MM.1S (cell line): ENCODE data around the gene CACNA1I.

ENCODE experiments used
- DNase-seq: peaks from one replicate; pipeline ENCODE4 v3.0.0-alpha.2; 2015
- H2AFZ ChIP-seq: fragments of 300-600 bp; sonication (generic); 2 replicates; pipeline ENCODE4 v1.6.0; 2016; ENCODE audit warnings: antibody characterized with exemption, low read length
- H3F3A ChIP-seq: fragments of 300-600 bp; sonication (generic); 2 replicates; pipeline ENCODE4 v1.6.1; 2016; ENCODE audit warnings: mild to moderate bottlenecking, antibody characterized with exemption, low read length, moderate library complexity, mixed read lengths; ENCODE audit not compliant: insufficient read depth
- H3K27ac ChIP-seq: fragments of 300-600 bp; sonication (generic); 2 replicates; pipeline ENCODE4 v1.5.1; 2016; ENCODE audit warnings: mild to moderate bottlenecking, low read length
- H3K27me3 ChIP-seq: fragments of 300-600 bp; sonication (generic); replicated peaks from 2 replicates; pipeline ENCODE4 v1.6.0; 2016; ENCODE audit warnings: low read length; ENCODE audit not compliant: insufficient read depth
- H3K36me3 ChIP-seq: fragments of 300-600 bp; sonication (generic); replicated peaks from 2 replicates; pipeline ENCODE4 v1.6.1; 2016; ENCODE audit warnings: mild to moderate bottlenecking, low read length, mixed read lengths; ENCODE audit not compliant: insufficient read depth
- H3K4me1 ChIP-seq: fragments of 300-600 bp; sonication (generic); 2 replicates; pipeline ENCODE4 v1.6.1; 2016; ENCODE audit warnings: low read length, mixed read lengths
- H3K4me2 ChIP-seq: fragments of 300-600 bp; sonication (generic); 2 replicates; pipeline ENCODE4 v1.6.0; 2016; ENCODE audit warnings: low read depth, low read length
- H3K4me3 ChIP-seq: fragments of 300-600 bp; sonication (generic); 2 replicates; pipeline ENCODE4 v1.5.1; 2016; ENCODE audit warnings: low read length, mixed read lengths
- H3K79me2 ChIP-seq: fragments of 300-600 bp; sonication (generic); 2 replicates; pipeline ENCODE4 v1.6.1; 2016; ENCODE audit warnings: mixed run types, low read length, mixed read lengths
- H3K9ac ChIP-seq: fragments of 300-600 bp; sonication (generic); 2 replicates; pipeline ENCODE4 v1.6.1; 2016; ENCODE audit warnings: low read length, mixed read lengths
- H3K9me2 ChIP-seq: fragments of 300-600 bp; sonication (generic); replicated peaks from 2 replicates; pipeline ENCODE4 v1.6.1; 2016; ENCODE audit warnings: mild to moderate bottlenecking, low read length, mixed read lengths; ENCODE audit not compliant: insufficient read depth
- H3K9me3 ChIP-seq: fragments of 300-600 bp; sonication (generic); replicated peaks from 2 replicates; pipeline ENCODE4 v1.6.1; 2016; ENCODE audit warnings: mild to moderate bottlenecking, low read length, mixed read lengths; ENCODE audit not compliant: insufficient read depth
- H4K20me1 ChIP-seq: fragments of 300-600 bp; sonication (generic); 2 replicates; pipeline ENCODE4 v1.6.1; 2016; ENCODE audit warnings: mild to moderate bottlenecking, low read length, moderate library complexity, mixed read lengths; ENCODE audit not compliant: insufficient read depth
- EZH2 ChIP-seq: fragments of 300-600 bp; sonication (generic); optimal IDR thresholded peaks from 2 replicates; pipeline ENCODE3; 2017; ENCODE audit warnings: low read depth, mild to moderate bottlenecking, antibody characterized with exemption, low read length, mixed read lengths
- EZH2phosphoT487 ChIP-seq: fragments of 300-600 bp; sonication (generic); IDR thresholded peaks from 2 replicates; pipeline ENCODE4 v1.6.1; 2018; ENCODE audit warnings: antibody characterized with exemption, low read length
- TF ChIP-seq, protein P1 (sequence below): fragments of 300-600 bp; sonication (generic); IDR thresholded peaks from 2 replicates; pipeline ENCODE4 v1.5.1; 2016; ENCODE audit warnings: antibody characterized with exemption, low read length, mixed read lengths

The CACNA1I gene

DNA sequence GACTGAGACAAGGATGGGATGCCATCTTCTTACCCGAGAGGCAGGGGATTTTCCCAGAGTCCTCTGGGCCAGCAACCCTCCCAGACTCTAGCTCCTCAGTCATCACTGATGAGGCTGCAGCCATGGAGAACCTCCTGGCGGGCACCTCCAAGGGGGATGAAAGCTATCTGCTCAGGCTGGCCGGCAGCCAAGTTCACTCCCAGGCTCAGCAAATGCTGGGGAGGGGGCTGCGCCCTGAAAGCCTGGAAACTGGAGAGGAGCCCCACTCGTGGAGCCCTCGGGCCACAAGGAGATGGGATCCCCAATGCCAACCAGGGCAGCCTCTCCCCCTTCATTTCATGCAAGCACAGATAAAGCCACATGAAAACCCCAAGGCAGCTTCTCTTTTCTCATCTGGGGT, 75.0 kb downstream of the CACNA1I start:
- H3K9me3 ChIP-seq, result no peaks in the 10 kb centered on the region
- TF ChIP-seq EZH2, result no peak
- TF ChIP-seq, protein P1, sequence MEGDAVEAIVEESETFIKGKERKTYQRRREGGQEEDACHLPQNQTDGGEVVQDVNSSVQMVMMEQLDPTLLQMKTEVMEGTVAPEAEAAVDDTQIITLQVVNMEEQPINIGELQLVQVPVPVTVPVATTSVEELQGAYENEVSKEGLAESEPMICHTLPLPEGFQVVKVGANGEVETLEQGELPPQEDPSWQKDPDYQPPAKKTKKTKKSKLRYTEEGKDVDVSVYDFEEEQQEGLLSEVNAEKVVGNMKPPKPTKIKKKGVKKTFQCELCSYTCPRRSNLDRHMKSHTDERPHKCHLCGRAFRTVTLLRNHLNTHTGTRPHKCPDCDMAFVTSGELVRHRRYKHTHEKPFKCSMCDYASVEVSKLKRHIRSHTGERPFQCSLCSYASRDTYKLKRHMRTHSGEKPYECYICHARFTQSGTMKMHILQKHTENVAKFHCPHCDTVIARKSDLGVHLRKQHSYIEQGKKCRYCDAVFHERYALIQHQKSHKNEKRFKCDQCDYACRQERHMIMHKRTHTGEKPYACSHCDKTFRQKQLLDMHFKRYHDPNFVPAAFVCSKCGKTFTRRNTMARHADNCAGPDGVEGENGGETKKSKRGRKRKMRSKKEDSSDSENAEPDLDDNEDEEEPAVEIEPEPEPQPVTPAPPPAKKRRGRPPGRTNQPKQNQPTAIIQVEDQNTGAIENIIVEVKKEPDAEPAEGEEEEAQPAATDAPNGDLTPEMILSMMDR, result no peak
- TF ChIP-seq EZH2phosphoT487, result no peak
- no peaks in the 10 kb centered on the region for H3K9me2 ChIP-seq
- H3K36me3 ChIP-seq, result no peaks in the 10 kb centered on the region
- no peak overlapping the region for H2AFZ ChIP-seq
- H3K9ac ChIP-seq, result no peak overlapping the region
- no peaks in the 10 kb centered on the region for H3K4me1 ChIP-seq
- no peaks in the 10 kb centered on the region for H4K20me1 ChIP-seq
- H3F3A ChIP-seq, result no peaks in the 10 kb centered on the region
- no peak overlapping the region for H3K27ac ChIP-seq
- H3K27me3 ChIP-seq, result peaks cover 81% of the 10 kb centered on the region
- no peaks in the 10 kb centered on the region for H3K79me2 ChIP-seq
- no peak for DNase-seq
- no peak overlapping the region for H3K4me3 ChIP-seq
- no peak overlapping the region for H3K4me2 ChIP-seq

DNA sequence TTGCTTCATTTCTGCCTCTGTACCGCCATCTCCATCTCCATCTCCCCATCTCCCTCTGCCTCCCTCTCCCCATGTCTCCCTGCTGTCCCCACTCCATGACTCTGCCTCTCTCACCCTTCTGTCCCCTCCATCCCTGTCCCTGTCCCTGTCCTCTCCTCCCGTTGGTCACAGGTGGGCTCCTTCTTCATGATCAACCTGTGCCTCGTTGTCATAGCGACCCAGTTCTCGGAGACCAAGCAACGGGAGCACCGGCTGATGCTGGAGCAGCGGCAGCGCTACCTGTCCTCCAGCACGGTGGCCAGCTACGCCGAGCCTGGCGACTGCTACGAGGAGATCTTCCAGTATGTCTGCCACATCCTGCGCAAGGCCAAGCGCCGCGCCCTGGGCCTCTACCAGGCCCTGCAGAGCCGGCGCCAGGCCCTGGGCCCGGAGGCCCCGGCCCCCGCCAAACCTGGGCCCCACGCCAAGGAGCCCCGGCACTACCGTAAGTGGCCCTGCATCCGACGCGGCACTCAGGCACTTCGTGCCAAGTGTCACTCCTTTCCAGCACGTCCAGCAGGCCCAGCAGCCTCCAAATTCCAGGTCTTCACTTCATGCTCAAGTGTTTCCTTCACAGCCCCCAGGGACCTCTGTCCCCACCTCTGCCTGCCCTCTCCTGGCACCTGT, 76.0 kb downstream of the CACNA1I start:
- Histone ChIP-seq H3K9me3 (no peaks in the 10 kb centered on the region), H3K9ac (no peak overlapping the region), H3K4me1 (no peaks in the 10 kb centered on the region), H4K20me1 (no peaks in the 10 kb centered on the region), H3K9me2 (no peaks in the 10 kb centered on the region), H3K27me3 (peaks cover 75% of the 10 kb centered on the region), H3K79me2 (no peaks in the 10 kb centered on the region), H3K4me2 (no peak overlapping the region), H3K4me3 (no peak overlapping the region), H3K27ac (no peak overlapping the region), H2AFZ (no peak overlapping the region), H3K36me3 (no peaks in the 10 kb centered on the region), H3F3A (no peaks in the 10 kb centered on the region)
- DNase-seq, result no peak
- TF ChIP-seq, protein P1, result no peak
- no peak for TF ChIP-seq EZH2
- no peak for TF ChIP-seq EZH2phosphoT487

DNA sequence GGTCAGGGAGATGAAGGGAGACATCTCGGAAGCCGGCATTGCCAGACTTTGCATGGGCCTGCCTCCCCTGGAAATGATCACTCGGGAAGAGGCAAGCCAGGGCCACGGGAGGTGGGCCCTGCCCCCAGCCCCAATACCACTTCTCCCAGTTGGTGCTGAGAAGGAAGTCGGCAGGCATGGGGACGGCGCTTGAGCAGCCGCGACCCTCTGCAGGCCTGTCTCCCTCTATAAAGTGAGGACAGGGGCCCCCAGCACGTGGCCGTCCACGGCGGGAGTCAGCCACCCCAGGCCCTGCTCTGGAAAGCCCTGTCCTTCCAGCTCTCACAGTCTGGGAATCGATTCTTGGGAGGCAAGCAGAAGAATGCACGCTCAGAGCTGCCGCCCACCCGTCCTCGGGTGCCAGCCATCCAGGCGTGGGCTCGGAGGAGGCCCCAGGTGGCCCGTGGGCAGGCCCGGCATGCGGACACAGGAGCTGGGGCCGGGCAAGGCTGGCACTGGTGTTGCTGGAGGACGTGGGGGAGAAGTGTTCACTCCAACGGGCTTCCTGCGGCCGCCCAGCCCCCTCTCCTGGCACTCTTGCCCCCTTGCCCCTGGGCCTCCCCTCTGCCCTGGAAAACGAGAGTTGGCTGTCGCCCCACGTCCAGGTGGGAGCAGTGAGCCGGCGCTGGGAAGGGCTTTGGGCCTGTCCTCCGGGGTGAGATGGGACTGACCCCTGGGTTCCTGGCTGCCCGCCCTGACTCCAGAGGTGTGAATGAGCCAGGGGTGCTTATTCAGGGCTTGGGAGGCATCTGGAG, 77.5 kb downstream of the CACNA1I start:
- DNase-seq, result no peak
- no peak overlapping the region for H3K9ac ChIP-seq
- no peaks in the 10 kb centered on the region for H3K9me2 ChIP-seq
- TF ChIP-seq, protein P1, result no peak
- peaks cover 61% of the 10 kb centered on the region for H3K27me3 ChIP-seq
- H3K4me1 ChIP-seq, result no peaks in the 10 kb centered on the region
- no peak overlapping the region for H2AFZ ChIP-seq
- no peak overlapping the region for H3K4me2 ChIP-seq
- H3K4me3 ChIP-seq, result no peak overlapping the region
- H3K36me3 ChIP-seq, result no peaks in the 10 kb centered on the region
- H4K20me1 ChIP-seq, result no peaks in the 10 kb centered on the region
- no peaks in the 10 kb centered on the region for H3F3A ChIP-seq
- no peak overlapping the region for H3K27ac ChIP-seq
- H3K79me2 ChIP-seq, result no peaks in the 10 kb centered on the region
- no peaks in the 10 kb centered on the region for H3K9me3 ChIP-seq
